Measurements from ENCODE around the gene G6PC1. TPM values are rescaled to one million over a fixed set of nuclear protein-coding genes. Genes with fewer than 3 reads are reported as not detected.

The G6PC1 gene
- total and polyA plus RNA-seq, 2 of the 13 experiments (the other 11 are each of a cell fraction or from before 2014, with no cell fraction given), result 1.7 to 37.9 TPM

DNA sequence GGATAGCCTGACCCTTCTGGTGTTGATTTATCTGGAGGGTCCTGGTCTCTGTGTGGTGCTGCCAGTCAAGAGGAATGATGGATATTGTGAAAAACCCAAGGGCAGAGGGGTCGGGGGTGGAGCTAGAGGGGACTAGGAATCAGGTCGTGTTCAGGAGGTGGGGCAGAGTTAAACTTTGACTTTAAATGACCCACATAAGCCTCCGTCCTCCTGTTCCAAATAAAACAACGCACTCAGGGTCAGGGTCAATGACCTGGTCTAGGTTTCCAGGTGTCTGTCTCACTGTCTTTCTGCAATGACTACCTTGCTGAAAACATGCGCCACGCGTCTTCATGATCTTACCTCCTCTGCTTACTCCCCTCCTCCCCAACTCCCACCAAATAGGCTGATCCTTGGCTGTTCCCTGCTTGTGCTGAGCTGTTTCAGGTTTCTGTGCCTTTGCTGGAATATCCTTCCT is 34.9 kb upstream of the G6PC1 start (continued):
- TF ChIP-seq AHDC1 (CRISPR knock-in tag; IDR thresholded peaks at IDR 0.05; ENCODE audit: borderline replicate concordance) (no peak), TGIF2 (CRISPR knock-in tag; IDR thresholded peaks at IDR 0.05) (no peak), HMG20A (CRISPR knock-in tag; IDR thresholded peaks at IDR 0.05; ENCODE audit: borderline replicate concordance) (peak; percentile 25; the same call in 1 of the 2 replicates), NFAT5 (CRISPR knock-in tag; IDR thresholded peaks at IDR 0.05) (no peak), XRCC5 (optimal IDR thresholded peaks at IDR 0.05; ENCODE audit: low read length) (no peak), NCOA5 (CRISPR knock-in tag; IDR thresholded peaks at IDR 0.05) (no peak), CBX5 (CRISPR knock-in tag; IDR thresholded peaks at IDR 0.05; ENCODE audit: borderline replicate concordance) (no peak), ZNF646 (CRISPR knock-in tag; IDR thresholded peaks at IDR 0.05) (no peak), KAT2B (IDR thresholded peaks at IDR 0.05; ENCODE audit: borderline replicate concordance, low read depth, low read length) (no peak), JUNB (CRISPR knock-in tag; IDR thresholded peaks at IDR 0.05; ENCODE audit: borderline replicate concordance) (no peak), NPAS2 (CRISPR knock-in tag; IDR thresholded peaks at IDR 0.05; ENCODE audit: borderline replicate concordance) (no peak), SNAI1 (CRISPR knock-in tag; IDR thresholded peaks at IDR 0.05; ENCODE audit: borderline replicate concordance) (0 out of 2 replicates have a peak, but pooled peaks have one; percentile 26), ZSCAN9 (CRISPR knock-in tag; IDR thresholded peaks at IDR 0.05; ENCODE audit: borderline replicate concordance) (no peak)

Data from HepG2 (cell line).